ENCODE data around the gene FER1L5.

GRCh38 chr2:96753661-96754282 is 111.2 kb downstream of the FER1L5 start:
- TF ChIP-seq CTCF (IDR thresholded peaks at IDR 0.05) (no peak), POLR2AphosphoS5 (IDR thresholded peaks at IDR 0.05) (no peak)
